Measurements from ENCODE around the gene ERC2. TPM values are rescaled to one million over a fixed set of nuclear protein-coding genes. Genes with fewer than 3 reads are reported as not detected.

ERC2 gene
- total RNA-seq, 1 donor from 2014 or later, result 0.35 TPM

DNA sequence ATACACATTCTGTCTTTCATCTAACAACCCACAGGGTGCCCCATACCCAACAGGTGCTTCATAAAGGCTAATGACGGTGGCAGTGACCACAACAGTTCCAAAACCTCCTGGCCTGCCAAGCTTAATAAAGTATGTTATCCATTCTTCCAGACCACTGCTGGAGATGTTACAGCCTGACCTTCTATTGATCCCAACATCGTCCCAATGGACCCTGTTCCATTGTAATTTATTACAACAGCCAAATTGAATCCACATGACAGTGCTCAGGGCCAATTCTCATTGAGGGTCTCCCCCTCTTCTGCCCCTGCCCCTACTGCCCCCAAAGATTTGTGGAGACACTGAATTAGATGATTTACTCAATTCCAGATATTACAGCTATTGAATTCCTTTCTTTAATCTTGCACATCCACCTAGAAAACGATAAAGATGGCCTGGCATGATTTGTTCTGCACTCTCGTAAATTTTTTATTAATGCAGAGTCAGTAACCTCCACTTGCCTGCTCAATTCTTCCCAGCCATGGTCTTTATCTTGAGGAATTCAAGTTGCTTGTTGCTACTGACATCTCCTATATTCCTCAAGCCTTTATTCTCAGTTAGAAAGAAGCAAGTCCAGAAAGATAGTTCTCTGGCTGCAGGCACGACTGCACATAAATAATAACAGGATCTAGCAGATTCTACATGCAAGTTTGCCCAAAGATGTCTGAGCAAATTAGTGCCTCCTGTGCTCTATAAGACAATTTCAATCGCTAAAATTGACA is 407.6 kb downstream of the ERC2 start:
- DNase-seq (ENCODE audit: extremely low spot score, unreplicated experiment), result no peak
- Mint-ChIP-seq H3K36me3 (ENCODE audit: unreplicated experiment) (no peaks in the 10 kb centered on the region), H3K4me1 (ENCODE audit: unreplicated experiment) (peaks cover 26% of the 10 kb centered on the region), H3K27ac (ENCODE audit: unreplicated experiment) (no peak overlapping the region), H3K27me3 (ENCODE audit: unreplicated experiment) (no peaks in the 10 kb centered on the region), H3K4me3 (ENCODE audit: unreplicated experiment) (no peak overlapping the region), H3K9me3 (ENCODE audit: unreplicated experiment) (no peaks in the 10 kb centered on the region)
- TF ChIP-seq, protein P1, sequence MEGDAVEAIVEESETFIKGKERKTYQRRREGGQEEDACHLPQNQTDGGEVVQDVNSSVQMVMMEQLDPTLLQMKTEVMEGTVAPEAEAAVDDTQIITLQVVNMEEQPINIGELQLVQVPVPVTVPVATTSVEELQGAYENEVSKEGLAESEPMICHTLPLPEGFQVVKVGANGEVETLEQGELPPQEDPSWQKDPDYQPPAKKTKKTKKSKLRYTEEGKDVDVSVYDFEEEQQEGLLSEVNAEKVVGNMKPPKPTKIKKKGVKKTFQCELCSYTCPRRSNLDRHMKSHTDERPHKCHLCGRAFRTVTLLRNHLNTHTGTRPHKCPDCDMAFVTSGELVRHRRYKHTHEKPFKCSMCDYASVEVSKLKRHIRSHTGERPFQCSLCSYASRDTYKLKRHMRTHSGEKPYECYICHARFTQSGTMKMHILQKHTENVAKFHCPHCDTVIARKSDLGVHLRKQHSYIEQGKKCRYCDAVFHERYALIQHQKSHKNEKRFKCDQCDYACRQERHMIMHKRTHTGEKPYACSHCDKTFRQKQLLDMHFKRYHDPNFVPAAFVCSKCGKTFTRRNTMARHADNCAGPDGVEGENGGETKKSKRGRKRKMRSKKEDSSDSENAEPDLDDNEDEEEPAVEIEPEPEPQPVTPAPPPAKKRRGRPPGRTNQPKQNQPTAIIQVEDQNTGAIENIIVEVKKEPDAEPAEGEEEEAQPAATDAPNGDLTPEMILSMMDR (IDR thresholded peaks at IDR 0.05), result no peak

DNA sequence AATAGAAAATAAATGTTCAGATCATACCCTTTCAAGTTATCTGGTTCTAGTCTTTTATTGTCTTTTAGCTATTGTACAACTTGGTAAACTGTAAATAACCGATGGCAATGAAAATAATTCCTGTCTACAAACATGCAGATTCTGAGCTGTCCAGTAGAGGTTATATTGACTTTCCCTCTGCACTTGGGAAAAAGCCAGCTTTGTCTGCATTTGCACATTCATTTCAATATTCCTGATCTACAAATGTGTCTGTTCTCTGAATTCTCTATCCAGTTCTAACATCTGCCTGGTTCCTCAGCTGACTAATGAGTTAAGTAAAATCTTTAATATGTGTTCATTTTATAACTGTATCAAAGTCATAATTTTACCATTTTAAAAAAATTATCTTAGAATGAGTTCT is 408.5 kb downstream of the ERC2 start:
- H3K4me3 Mint-ChIP-seq (ENCODE audit: unreplicated experiment), result no peak overlapping the region
- DNase-seq (ENCODE audit: extremely low spot score, unreplicated experiment), result no peak
- H3K36me3 Mint-ChIP-seq (ENCODE audit: unreplicated experiment), result no peaks in the 10 kb centered on the region
- no peaks in the 10 kb centered on the region for H3K9me3 Mint-ChIP-seq (ENCODE audit: unreplicated experiment)
- no peak overlapping the region for H3K27ac Mint-ChIP-seq (ENCODE audit: unreplicated experiment)
- no peaks in the 10 kb centered on the region for H3K27me3 Mint-ChIP-seq (ENCODE audit: unreplicated experiment)
- H3K4me1 Mint-ChIP-seq (ENCODE audit: unreplicated experiment), result peaks cover 35% of the 10 kb centered on the region
- TF ChIP-seq, protein P1 (IDR thresholded peaks at IDR 0.05), result peak; percentile 8

DNA sequence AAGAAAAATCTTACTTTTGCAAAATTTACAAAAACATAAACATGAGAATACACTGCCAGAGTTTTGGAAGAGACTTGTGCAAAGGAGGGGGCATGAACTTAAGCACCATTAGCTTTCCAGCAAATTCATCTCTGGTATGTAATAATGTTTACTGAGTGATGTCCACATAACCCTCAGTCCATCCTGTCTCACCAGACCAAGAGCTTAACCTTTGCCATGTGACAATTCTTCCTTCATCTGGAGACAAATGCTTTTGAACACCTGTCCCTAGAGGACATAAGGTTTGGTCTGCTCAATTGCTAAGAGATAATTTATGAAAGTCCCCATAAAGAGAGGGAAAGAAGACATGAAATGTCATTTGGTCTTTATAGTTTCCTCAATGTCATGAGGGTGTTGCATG is 412.3 kb downstream of the ERC2 start:
- Mint-ChIP-seq H3K4me3 (ENCODE audit: unreplicated experiment) (no peak overlapping the region), H3K27ac (ENCODE audit: unreplicated experiment) (peak overlapping the region; percentile 45), H3K9me3 (ENCODE audit: unreplicated experiment) (no peaks in the 10 kb centered on the region), H3K36me3 (ENCODE audit: unreplicated experiment) (no peaks in the 10 kb centered on the region), H3K4me1 (ENCODE audit: unreplicated experiment) (peaks cover 36% of the 10 kb centered on the region), H3K27me3 (ENCODE audit: unreplicated experiment) (peaks cover 5% of the 10 kb centered on the region)
- TF ChIP-seq, protein P1 (IDR thresholded peaks at IDR 0.05), result no peak
- DNase-seq (ENCODE audit: extremely low spot score, unreplicated experiment), result no peak

DNA sequence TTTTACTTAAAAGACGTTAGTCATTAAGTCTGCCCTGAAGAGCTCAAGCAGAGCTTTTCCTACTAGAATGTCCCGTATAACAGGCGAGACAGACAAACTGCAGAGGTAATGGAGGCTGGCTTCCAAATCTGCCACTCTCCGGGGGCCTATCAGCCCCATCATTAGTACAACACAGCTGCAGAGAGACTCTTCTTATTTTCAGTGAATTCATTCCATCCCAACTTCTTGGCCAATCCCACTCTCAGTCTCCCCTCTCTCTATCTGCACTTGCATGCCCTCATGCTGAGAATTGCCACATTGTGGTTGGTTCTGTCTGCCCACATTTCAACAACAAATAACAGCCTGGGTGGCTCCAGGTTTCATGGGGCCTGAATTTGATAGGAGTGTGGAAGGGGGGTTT is 412.7 kb downstream of the ERC2 start:
- Mint-ChIP-seq H3K27ac (ENCODE audit: unreplicated experiment) (peak overlapping the region; percentile 45), H3K36me3 (ENCODE audit: unreplicated experiment) (no peaks in the 10 kb centered on the region), H3K4me1 (ENCODE audit: unreplicated experiment) (peaks cover 36% of the 10 kb centered on the region), H3K4me3 (ENCODE audit: unreplicated experiment) (no peak overlapping the region), H3K27me3 (ENCODE audit: unreplicated experiment) (peaks cover 8% of the 10 kb centered on the region), H3K9me3 (ENCODE audit: unreplicated experiment) (no peaks in the 10 kb centered on the region)
- TF ChIP-seq, protein P1 (IDR thresholded peaks at IDR 0.05), result no peak
- no peak for DNase-seq (ENCODE audit: extremely low spot score, unreplicated experiment)

DNA sequence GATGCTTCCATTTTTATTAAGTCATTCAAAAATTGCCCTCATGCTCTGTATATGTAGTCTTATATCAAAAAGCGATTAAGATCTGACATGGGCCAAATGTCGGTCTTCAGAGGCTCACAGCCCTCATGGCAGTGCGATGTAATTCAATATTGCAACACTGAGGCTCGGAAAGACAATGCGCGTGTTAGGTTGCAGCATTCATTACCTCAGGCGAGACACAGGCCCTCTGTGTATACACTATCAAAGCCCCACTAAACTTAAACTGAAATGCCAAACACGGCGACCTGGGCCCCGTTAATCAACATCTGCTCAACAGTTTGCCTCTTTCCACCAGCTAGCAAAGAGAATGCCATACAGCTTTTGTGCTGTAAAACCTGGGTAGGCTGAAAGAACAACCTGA is 413.4 kb downstream of the ERC2 start:
- Mint-ChIP-seq H3K4me3 (ENCODE audit: unreplicated experiment) (no peak overlapping the region), H3K27ac (ENCODE audit: unreplicated experiment) (no peak overlapping the region), H3K4me1 (ENCODE audit: unreplicated experiment) (peaks cover 34% of the 10 kb centered on the region), H3K27me3 (ENCODE audit: unreplicated experiment) (peaks cover 9% of the 10 kb centered on the region), H3K36me3 (ENCODE audit: unreplicated experiment) (no peaks in the 10 kb centered on the region), H3K9me3 (ENCODE audit: unreplicated experiment) (no peaks in the 10 kb centered on the region)
- TF ChIP-seq, protein P1 (IDR thresholded peaks at IDR 0.05), result no peak
- no peak for DNase-seq (ENCODE audit: extremely low spot score, unreplicated experiment)
